Prostate gland (tissue), 2 donors: ENCODE data around the gene CDH13. TPM values are rescaled to one million over a fixed set of nuclear protein-coding genes. Genes with fewer than 3 reads are reported as not detected.

Source experiments
- DNase-seq: peaks from one replicate; pipeline ENCODE4 v3.0.0-alpha.2; 2019; ENCODE audit warnings: low spot score
- H3K27ac ChIP-seq, 2 donors: fragments of 200-600 bp; sonication (generic); 2 replicates each; pipeline ENCODE4 v1.5.1; 2017 to 2019
- H3K27me3 ChIP-seq: fragments of 200-600 bp; sonication (generic); replicated peaks from 2 replicates; pipeline ENCODE4 v1.5.1; 2019; ENCODE audit not compliant: insufficient read depth
- H3K36me3 ChIP-seq, 2 donors: fragments of 200-600 bp; sonication (generic); 1 replicate in 1 of 2; 2 replicates in 1 of 2; pipeline versions ENCODE4 v1.5.1 to v1.8.1; 2017 to 2019
- H3K4me1 ChIP-seq: fragments of 200-600 bp; sonication (generic); replicated peaks from 2 replicates; pipeline ENCODE4 v1.5.1; 2019
- H3K4me3 ChIP-seq, 2 donors: fragments of 200-600 bp; sonication (generic); 2 replicates each; pipeline ENCODE4 v1.5.1; 2017 to 2019
- H3K9me3 ChIP-seq: fragments of 200-600 bp; sonication (generic); 2 replicates; pipeline ENCODE4 v1.5.1; 2017
- POLR2A ChIP-seq: fragments of 450-650 bp; IDR thresholded peaks from one replicate; pipeline ENCODE4 v1.6.1; 2016; ENCODE audit warnings: antibody characterized with exemption, mild to moderate bottlenecking
- POLR2AphosphoS5 ChIP-seq: sonication (generic); formaldehyde crosslinking; IDR thresholded peaks from one replicate; pipeline ENCODE4 v1.6.1; 2017; ENCODE audit warnings: antibody characterized with exemption
- WGBS: methylation state at CpG from one replicate; pipeline ENCODE4 v1.1.5; 2018; 5-methylcytosine and 5-hydroxymethylcytosine counted together
- intact Hi-C: fragments of 100-400 bp; cut with DNase I; formaldehyde crosslinking; loops from one replicate; pipeline ENCODE4 v1.14.2; 2022
- total RNA-seq, 2 donors: library from RNA; depleted of rRNA; stranded (reverse); fragments of >200 nt; gene quantifications; one replicate each; pipeline ENCODE4 v1.1.0, GENCODE V29; 2016
- TF ChIP-seq, protein P1 (sequence below), 4 experiments: fragments of 200-600 bp in 2 of 4; fragments of 450-650 bp in 2 of 4; sonication (generic) in 2 of 4; IDR thresholded peaks; 1 replicate in 3 of 4; 2 replicates in 1 of 4; pipeline ENCODE4 v1.5.1; 2016 to 2019; ENCODE audit warnings: antibody characterized with exemption in 4 of 4, mild to moderate bottlenecking in 2 of 4, moderate library complexity in 2 of 4

CDH13 gene
- total RNA-seq, 2 donors from 2014 or later = 20.6 to 23.0 TPM

DNA sequence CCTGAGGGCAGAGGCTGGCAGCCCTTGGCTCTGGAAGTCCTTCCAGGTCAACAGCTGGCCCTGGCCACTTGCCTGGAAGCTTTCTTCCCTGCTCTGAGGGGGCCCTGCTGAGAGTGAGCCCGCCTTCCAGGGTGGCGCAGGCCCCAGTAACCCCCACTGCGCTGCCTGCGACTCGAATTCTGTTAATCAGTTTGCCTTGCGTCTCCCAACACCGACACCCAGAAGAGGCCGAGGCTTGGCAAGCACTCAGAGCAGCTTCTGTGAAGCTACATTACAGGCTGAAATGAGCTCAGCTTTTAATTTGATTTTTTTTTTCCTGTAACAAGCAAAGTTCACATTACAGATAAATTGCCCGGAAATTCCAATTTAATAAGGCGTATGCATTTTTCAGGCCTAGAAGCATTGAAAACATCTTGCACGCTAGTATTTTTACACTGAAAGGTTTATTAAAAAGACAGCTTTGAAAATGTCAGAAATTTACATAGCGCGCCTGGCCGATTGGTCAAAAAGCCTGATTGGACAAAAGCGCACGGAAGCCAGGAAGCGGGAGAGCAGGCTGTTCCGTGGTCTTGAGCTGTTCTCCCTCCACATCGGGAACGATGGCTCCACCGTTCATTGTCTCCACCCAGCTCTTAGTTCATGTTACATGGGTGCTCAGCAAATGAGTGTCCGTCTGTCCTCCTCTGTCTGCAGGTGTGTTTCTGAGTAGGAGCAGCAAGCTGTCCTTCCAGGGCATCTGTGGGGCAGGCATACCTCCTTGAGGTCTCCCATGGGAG lies 1115.5 kb downstream of the CDH13 start:
- H3K4me1 ChIP-seq = no peaks in the 10 kb centered on the region
- WGBS = 66% methylated on average over 22 of the region's 22 CpGs
- no peaks in the 10 kb centered on the region for H3K9me3 ChIP-seq
- TF ChIP-seq, protein P1, sequence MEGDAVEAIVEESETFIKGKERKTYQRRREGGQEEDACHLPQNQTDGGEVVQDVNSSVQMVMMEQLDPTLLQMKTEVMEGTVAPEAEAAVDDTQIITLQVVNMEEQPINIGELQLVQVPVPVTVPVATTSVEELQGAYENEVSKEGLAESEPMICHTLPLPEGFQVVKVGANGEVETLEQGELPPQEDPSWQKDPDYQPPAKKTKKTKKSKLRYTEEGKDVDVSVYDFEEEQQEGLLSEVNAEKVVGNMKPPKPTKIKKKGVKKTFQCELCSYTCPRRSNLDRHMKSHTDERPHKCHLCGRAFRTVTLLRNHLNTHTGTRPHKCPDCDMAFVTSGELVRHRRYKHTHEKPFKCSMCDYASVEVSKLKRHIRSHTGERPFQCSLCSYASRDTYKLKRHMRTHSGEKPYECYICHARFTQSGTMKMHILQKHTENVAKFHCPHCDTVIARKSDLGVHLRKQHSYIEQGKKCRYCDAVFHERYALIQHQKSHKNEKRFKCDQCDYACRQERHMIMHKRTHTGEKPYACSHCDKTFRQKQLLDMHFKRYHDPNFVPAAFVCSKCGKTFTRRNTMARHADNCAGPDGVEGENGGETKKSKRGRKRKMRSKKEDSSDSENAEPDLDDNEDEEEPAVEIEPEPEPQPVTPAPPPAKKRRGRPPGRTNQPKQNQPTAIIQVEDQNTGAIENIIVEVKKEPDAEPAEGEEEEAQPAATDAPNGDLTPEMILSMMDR (IDR thresholded peaks at IDR 0.05) = no peak
- TF ChIP-seq POLR2A (no peak), POLR2AphosphoS5 (no peak)
- no peaks in the 10 kb centered on the region for H3K27me3 ChIP-seq
- H3K36me3 ChIP-seq = no peaks in the 10 kb centered on the region
- intact Hi-C loops = no loop called here
- H3K27ac ChIP-seq = no peak overlapping the region
- no peak for DNase-seq
- no peak overlapping the region for H3K4me3 ChIP-seq

DNA sequence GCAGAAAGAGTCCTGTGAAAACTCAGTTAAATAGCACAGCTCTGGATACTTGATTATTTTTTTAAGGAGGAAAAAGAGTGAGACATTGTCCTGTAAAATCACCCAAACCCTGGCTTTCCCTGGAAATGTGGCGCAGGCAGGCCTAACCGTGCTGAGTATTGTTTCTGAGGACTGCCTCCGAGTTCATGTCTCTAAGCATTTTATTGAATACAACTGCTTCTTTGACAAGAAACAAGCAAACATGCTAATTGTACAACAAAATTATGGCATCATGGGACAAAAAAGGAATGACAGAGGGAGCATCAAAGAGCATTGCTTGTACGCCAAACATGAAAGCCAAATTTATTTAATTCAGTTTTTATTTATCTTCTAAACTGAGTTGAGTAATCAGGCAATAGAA lies 1116.5 kb downstream of the CDH13 start:
- no peak overlapping the region for H3K27ac ChIP-seq
- no peak for DNase-seq
- no peaks in the 10 kb centered on the region for H3K9me3 ChIP-seq
- H3K36me3 ChIP-seq = no peaks in the 10 kb centered on the region
- TF ChIP-seq, protein P1 (IDR thresholded peaks at IDR 0.05) = no peak
- TF ChIP-seq POLR2A = no peak
- H3K27me3 ChIP-seq = no peaks in the 10 kb centered on the region
- H3K4me1 ChIP-seq = no peaks in the 10 kb centered on the region
- WGBS = 88% methylated on average over 4 of the region's 4 CpGs
- intact Hi-C loops = no loop called here
- no peak overlapping the region for H3K4me3 ChIP-seq

DNA sequence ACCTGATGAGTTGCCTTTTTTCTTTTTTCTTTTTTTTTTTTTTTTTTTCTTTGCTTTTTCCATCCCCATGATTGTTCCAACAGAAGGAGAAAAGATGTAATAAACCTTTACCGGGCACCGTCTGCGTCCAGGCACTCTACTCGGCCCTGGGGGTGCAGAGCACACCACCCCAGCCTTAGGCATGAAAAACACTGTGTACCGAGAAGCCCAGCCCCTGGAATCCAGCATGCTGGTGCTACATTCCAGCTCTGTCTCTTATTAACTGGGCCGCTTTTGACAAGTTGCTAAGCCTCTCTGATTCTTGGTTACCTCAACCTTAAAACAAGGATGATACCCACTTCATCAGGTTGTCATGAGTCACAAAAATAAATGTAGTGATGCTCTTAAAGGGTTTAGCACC lies 1117.0 kb downstream of the CDH13 start:
- Histone ChIP-seq H3K27ac (no peak overlapping the region), H3K9me3 (no peaks in the 10 kb centered on the region), H3K4me3 (no peak overlapping the region), H3K27me3 (no peaks in the 10 kb centered on the region), H3K4me1 (no peaks in the 10 kb centered on the region), H3K36me3 (no peaks in the 10 kb centered on the region)
- intact Hi-C loops = no loop called here
- 85% methylated on average over 6 of the region's 6 CpGs for WGBS
- DNase-seq = no peak
- TF ChIP-seq POLR2A (no peak), POLR2AphosphoS5 (no peak)
- TF ChIP-seq, protein P1 (IDR thresholded peaks at IDR 0.05) = no peak

DNA sequence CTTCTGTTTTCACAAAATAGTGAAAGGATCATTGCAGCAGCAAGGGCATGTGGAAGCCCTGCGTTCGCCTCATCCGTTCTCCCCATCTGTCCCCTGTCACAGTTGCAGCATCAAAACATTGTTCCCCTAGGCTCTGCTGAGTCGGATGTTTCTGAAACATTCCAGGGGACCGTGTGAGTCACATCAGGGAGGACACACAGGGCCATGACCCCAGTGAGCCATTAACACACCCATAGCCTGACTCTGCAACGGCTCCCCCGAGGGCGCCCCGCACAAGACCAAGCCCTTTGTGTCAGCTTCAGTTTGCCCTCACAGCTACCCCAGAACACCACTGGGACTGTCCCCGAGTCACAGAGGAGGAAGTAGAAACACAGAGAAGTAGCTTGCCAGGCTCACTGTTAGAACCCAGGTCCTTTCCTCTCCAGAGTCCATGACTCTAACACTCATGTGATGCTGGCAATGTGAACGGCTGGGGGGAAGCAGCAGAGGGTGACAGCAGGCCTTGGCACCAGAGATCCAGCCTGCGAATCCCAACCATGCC lies 1117.7 kb downstream of the CDH13 start:
- Histone ChIP-seq H3K9me3 (no peaks in the 10 kb centered on the region), H3K4me1 (no peaks in the 10 kb centered on the region), H3K36me3 (no peaks in the 10 kb centered on the region), H3K27me3 (no peaks in the 10 kb centered on the region), H3K4me3 (no peak overlapping the region), H3K27ac (no peak overlapping the region)
- intact Hi-C loops = no loop called here
- no peak for DNase-seq
- 65% methylated on average over 12 of the region's 12 CpGs for WGBS
- no peak for TF ChIP-seq POLR2AphosphoS5
- TF ChIP-seq POLR2A = no peak

DNA sequence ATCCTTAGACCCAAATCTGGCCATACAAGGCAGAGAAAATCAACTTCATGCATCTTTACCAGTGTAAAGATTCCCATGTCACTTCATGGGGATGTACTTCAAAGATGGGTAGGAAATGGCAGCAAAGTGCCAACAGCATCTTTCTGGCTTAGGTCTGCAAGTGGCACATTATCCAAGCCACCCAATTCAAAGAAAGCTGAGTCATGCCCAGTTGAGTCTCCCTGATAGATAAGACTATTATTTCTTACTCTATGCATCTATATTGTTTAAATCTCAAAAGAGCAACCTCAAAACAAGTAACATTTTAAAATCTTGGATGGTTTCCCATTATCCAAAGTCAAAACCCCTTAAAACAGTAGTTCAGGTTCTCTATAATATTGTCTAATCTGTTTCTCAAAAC lies 1119.8 kb downstream of the CDH13 start:
- DNase-seq = no peak
- no peaks in the 10 kb centered on the region for H3K27me3 ChIP-seq
- no peaks in the 10 kb centered on the region for H3K4me1 ChIP-seq
- no peak for TF ChIP-seq POLR2AphosphoS5
- TF ChIP-seq POLR2A = no peak
- TF ChIP-seq, protein P1 (IDR thresholded peaks at IDR 0.05) = no peak
- H3K27ac ChIP-seq = no peak overlapping the region
- no peaks in the 10 kb centered on the region for H3K9me3 ChIP-seq
- no peaks in the 10 kb centered on the region for H3K36me3 ChIP-seq
- H3K4me3 ChIP-seq = no peak overlapping the region
- intact Hi-C loops = no loop called here
